GM19240 (cell line): ENCODE results near the gene TBL1X.

Experiments used
- DNase-seq: peaks from one replicate; pipeline ENCODE4 v3.0.0; 2011; ENCODE audit warnings: low spot score; ENCODE audit not compliant: insufficient read length

The TBL1X gene

DNA sequence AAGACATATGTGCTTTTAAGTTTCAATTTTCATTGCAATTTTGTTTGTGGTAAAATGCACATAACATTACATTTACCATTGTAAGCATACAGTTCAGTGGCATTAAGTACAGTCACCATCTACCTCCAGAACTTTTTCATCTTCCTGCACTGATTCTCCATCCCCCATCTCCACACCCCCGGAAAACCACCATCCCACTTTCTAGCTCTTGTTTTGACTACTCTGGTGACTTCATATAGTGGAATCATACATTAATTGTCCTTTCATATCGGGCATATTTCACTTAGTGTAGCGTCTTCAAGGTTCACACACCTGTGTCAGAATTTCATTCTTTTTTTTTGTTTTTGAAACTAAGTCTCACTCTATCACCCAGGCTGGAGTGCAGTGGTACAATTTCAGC is 157.3 kb downstream of the TBL1X start:
- no peak for DNase-seq

- DNase-seq, result no peak
Measured at GRCh38 chrX:9626379-9626778, 161.5 kb downstream of the TBL1X start.

GRCh38 chrX:9627922-9628321 is 163.1 kb downstream of the TBL1X start:
- no peak for DNase-seq

GRCh38 chrX:9628779-9629493 is 164.1 kb downstream of the TBL1X start:
- no peak for DNase-seq

DNA sequence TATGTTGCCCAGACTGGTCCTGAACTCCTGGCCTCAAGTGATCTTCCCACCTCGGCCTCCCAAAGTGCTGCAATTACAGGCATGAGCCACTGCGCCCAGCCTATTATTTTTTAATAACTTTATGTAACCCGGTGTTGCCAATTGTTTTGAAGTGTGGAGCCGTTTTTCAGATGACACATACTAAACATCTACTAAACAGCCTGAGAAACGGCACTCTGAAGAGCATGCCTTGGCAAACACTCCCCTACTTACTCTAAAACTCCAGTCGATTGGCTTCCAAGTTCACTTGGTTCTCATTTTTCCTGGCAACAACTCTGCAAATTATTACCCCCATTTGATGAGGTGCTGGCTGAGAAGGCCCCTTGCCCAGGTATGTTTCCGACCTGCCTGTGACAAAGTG is 169.7 kb downstream of the TBL1X start:
- no peak for DNase-seq

DNA sequence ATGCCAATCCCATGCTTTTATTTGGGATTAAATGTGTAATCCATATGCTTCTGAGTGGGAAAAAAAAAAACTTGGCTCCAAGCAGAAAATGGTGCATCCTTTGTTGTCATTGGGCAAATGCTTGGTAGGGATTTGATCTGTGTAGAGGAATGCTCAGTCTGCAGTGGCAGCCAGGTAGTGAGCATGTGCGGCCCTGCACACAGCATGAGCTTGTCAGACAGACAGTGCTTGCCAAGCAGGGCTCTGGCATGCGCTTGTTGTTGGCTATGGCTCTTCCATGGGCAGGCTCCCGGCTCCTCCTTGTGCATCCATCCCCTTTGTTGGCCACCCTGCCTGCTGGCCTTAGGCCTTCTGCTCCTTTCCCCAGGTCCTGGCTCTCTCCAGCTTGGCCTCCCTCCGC is 170.5 kb downstream of the TBL1X start:
- no peak for DNase-seq

DNA sequence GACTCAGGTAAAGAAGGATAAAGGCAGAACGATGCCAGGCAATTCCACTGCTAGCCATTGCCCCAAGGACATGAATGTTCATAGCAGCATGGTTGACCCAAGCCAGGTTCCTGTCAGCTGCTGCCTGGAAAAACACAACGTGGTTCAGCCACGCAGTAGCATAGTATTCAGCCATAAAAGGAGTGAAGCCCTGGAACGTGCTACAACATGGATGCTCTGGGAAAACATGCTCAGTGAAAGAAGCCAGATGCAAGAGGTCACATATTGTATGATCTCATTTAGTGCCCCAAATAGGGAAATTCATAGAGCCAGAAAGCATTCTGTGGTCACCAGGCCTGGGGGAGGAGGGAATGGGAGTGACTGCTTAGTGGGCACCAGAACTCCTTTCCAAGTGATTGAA is 170.9 kb downstream of the TBL1X start:
- no peak for DNase-seq

- DNase-seq, result no peak
Measured at GRCh38 chrX:9638871-9639270, 174.0 kb downstream of the TBL1X start.

DNA sequence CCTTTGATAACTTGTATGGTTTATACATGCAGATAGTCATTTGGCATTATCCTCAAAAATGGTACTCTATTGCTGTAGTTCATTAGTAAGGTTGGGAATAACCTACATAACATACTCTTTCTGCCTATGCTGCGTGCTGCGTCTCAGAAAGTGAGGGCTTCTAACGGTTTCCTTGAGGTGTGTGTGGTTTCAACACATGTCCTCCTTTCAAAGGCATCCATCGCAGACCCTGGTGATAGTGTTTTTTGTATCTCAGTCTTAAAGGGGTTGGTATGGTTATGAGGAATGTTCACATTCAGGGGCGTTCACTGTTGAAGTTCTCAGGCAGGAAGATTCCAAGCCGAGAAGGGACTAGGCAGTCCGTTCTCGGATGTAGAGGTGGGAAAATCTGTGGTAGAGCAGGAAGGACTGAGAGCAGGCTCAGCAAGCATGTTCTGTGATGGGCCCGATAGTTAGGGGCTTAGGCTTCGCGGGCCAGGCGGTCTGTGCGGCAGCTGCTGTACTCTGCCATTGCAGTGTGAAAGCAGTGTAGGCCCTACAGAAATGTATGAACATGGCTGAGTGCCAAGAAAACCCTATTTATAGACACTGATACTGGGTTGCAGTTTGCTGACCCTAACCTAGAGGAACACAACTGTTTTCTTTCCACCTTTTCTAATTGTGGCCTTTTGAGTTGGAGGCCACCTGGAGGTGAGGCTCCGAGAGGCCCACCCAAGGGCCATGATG is 177.6 kb downstream of the TBL1X start:
- DNase-seq, result no peak

- DNase-seq, result no peak
Measured at GRCh38 chrX:9643807-9644206, 178.9 kb downstream of the TBL1X start.

GRCh38 chrX:9644335-9644734 is 179.5 kb downstream of the TBL1X start:
- no peak for DNase-seq

GRCh38 chrX:9646471-9647224 is 181.8 kb downstream of the TBL1X start:
- DNase-seq, result no peak

- DNase-seq, result no peak
Measured at GRCh38 chrX:9647431-9647830, 182.6 kb downstream of the TBL1X start.

GRCh38 chrX:9650091-9650490 is 185.2 kb downstream of the TBL1X start:
- no peak for DNase-seq

DNA sequence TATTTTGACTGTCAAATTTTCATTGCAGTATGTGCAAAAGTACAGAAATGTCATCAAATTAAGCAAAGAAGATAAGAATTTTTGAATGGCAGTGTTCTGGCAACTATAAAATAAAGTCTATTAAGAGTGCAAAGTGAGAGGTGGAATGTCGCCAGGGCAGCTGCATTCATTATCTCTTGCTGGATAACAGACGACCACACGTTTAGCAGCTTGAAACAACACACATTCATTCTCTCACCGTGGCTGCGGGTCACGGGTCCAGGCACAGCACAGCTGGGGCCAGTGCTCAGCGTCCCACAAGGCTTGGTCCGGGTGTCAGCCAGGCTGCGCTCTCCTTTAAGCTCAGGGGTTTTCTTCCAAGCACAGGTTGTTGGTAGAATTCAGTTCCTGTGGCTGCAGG is 186.9 kb downstream of the TBL1X start:
- no peak for DNase-seq

DNA sequence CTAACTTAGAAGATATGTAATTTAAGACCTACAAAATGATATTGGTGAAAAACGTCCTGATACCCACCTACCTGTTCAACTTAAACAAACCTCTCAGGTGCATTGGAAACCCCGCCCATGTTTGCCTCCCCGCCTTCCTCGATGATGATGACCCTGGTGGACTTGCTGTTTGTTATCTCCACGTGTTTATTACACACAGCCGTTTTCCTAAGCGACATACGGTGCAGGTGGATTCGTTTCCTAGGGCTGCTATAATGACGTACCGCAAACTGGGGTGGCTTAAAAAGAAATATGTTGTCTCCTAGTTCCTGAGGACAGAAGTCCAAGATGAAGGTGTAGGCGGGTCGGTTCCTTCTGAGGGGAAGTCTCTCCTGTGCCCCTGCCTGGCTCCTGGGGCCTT is 190.1 kb downstream of the TBL1X start:
- no peak for DNase-seq

DNA sequence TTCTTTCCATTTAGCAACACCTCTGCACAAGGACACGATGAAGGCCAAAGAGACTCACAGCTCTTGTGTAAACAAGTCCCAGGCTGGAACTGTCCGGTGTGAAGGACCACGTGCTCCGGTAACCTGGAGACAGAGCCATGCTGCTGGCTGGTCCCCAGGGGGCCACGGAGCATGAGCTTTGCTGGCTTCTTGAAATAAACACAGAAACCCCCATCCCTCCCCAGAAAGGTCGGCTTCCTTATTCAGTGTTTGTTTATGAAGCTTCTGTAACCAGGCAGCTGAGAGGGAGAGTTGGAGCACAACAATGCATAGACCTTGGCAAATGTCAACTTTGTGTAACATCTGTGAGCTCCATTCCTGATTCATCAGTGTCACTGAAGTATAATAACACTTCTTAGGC is 191.4 kb downstream of the TBL1X start:
- DNase-seq, result no peak

- no peak for DNase-seq
Measured at GRCh38 chrX:9656871-9657270, 192.0 kb downstream of the TBL1X start.

GRCh38 chrX:9657590-9658256 is 192.9 kb downstream of the TBL1X start:
- DNase-seq, result no peak

DNA sequence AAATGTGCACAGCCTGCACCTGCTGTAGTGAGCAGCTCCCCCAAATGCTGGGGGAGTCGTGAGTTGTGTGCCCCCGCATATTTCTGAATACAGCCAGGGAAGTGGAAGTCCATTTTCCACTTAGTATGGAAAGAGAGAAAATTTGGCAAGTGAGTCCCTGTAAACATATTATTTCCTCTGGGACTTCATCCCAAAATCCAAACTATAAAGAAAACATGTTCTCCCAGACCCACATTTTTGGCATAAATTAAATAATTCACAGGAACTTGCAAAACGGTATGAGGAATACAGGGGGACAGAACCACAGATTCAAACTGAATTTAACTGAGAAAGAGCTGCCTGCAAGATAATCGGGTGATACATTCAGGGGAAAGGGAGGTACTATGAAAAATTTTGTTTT is 193.6 kb downstream of the TBL1X start:
- no peak for DNase-seq

- no peak for DNase-seq
Measured at GRCh38 chrX:9659571-9660195, 194.8 kb downstream of the TBL1X start.
